IPS DF 6.9 (cell line): Measurements from ENCODE around the gene SLC34A1.

Experiments
- DNase-seq: peaks from one replicate; pipeline ENCODE4 v3.0.0-alpha.2; 2013; ENCODE audit warnings: low read depth, low spot score
- H3K27ac ChIP-seq: one replicate; pipeline ENCODE4 v1.5.1; 2013; ENCODE audit warnings: low read length, control low read depth
- H3K27me3 ChIP-seq: 2 replicates; pipeline ENCODE4 v1.6.1; 2013; ENCODE audit warnings: mild to moderate bottlenecking, low read length; ENCODE audit not compliant: control insufficient read depth, insufficient read depth
- H3K36me3 ChIP-seq: 2 replicates; pipeline ENCODE4 v1.6.1; 2013; ENCODE audit warnings: low read length; ENCODE audit not compliant: control insufficient read depth, insufficient read depth
- H3K4me1 ChIP-seq: 2 replicates; pipeline ENCODE4 v1.6.1; 2013; ENCODE audit warnings: low read length; ENCODE audit not compliant: control insufficient read depth, insufficient read depth
- H3K4me3 ChIP-seq: 2 replicates; pipeline ENCODE4 v1.5.1; 2013; ENCODE audit warnings: mild to moderate bottlenecking, low read length
- H3K9me3 ChIP-seq: 2 replicates; pipeline ENCODE4 v1.6.1; 2013; ENCODE audit warnings: low read length, inconsistent platforms; ENCODE audit not compliant: control insufficient read depth, insufficient read depth
- WGBS: extraction: QIAGEN DNeasy Blood & Tissue Kit; methylation state at CpG from one replicate; pipeline ENCODE4 v1.1.7; 2013; ENCODE audit warnings: mixed read lengths, missing lambda C conversion rate; ENCODE audit not compliant: insufficient read length, insufficient coverage; 5-methylcytosine and 5-hydroxymethylcytosine counted together

Gene SLC34A1

DNA sequence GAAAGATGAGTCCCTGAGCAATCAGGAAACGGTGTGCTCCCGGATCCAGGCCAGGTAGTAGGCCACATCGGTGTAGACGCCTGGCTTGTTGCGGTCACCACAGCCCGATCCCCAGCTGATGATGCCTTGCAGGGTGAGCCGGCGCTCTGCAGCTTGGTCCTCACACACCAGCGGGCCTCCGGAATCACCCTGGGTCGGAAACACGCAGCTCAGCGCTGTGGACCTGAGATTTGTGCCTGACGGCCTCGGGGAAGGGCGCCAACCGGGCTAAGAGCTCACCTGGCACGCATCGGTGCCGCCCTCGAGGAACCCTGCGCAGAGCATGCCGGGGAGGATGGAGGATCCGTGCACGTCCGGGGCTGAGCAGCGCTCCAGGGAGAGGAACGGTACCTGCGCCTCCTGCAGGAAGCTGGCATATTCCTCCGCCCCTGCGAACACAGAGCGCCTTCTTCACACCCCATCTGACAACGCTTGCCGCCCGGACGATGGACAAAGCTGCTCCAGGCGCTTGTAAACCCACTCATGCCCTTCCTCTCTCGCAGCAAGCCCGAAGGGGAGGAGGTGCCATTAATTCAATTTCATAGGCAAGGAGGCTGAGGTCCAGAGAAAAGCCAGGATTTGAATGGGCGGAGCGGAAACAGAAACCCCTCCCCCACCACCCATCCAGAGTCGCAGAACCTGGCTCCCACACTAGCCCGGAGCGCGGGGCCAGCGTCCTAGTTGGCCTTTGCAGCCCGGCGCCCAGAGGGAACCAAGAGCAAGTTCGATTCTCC lies 18.2 kb downstream of the SLC34A1 start:
- H3K27me3 ChIP-seq: peaks cover 18% of the 10 kb centered on the region; the same call in 1 of the 2 replicates
- H3K36me3 ChIP-seq: no peaks in the 10 kb centered on the region
- DNase-seq: peak; percentile 77
- peak overlapping the region; percentile 25; the same call in 1 of the 2 replicates for H3K4me3 ChIP-seq
- no CpG with 5 or more reads among the region's 49 CpGs for WGBS
- peaks cover 4% of the 10 kb centered on the region for H3K4me1 ChIP-seq
- no peak overlapping the region for H3K27ac ChIP-seq
- H3K9me3 ChIP-seq: no peaks in the 10 kb centered on the region

DNA sequence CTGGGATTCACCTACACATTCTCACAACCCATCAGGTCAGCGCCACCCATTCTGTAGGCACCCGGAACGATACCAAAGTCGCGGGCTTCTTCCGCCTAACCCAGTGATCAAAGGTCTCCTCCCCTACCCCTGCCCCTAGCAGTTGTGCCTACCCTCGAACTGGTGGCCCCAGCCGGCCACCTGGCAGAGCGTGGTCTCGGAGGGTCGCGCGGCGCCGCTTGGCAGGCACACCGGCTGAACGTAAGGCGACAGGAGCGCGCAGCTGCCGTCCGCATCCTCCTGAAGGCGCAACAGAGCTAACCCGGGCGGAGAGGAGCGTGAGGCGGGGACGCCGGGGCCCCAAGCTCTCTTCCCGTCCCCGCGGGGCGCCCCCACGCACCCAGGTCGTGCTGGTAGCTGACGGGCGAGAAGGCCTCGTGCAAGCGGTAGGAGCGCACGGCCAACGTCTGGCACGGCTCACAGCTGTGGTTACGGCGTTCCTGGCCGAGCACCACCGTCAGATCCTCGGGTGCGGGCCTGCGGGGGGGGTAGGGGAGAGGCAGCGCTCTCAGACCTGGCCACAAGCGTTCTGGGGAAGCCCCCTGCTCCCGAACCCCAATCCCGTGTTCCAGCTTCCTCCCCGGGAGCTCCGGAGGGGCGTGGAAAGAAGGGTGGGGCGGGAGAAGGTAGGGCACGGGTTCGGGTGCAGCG lies 19.0 kb downstream of the SLC34A1 start:
- WGBS: no CpG with 5 or more reads among the region's 61 CpGs
- Histone ChIP-seq H3K27ac (no peak overlapping the region), H3K36me3 (no peaks in the 10 kb centered on the region), H3K4me1 (peaks cover 4% of the 10 kb centered on the region), H3K27me3 (peaks cover 18% of the 10 kb centered on the region; the same call in 1 of the 2 replicates), H3K4me3 (peak overlapping the region; percentile 25; the same call in 1 of the 2 replicates), H3K9me3 (no peaks in the 10 kb centered on the region)
- no peak for DNase-seq

DNA sequence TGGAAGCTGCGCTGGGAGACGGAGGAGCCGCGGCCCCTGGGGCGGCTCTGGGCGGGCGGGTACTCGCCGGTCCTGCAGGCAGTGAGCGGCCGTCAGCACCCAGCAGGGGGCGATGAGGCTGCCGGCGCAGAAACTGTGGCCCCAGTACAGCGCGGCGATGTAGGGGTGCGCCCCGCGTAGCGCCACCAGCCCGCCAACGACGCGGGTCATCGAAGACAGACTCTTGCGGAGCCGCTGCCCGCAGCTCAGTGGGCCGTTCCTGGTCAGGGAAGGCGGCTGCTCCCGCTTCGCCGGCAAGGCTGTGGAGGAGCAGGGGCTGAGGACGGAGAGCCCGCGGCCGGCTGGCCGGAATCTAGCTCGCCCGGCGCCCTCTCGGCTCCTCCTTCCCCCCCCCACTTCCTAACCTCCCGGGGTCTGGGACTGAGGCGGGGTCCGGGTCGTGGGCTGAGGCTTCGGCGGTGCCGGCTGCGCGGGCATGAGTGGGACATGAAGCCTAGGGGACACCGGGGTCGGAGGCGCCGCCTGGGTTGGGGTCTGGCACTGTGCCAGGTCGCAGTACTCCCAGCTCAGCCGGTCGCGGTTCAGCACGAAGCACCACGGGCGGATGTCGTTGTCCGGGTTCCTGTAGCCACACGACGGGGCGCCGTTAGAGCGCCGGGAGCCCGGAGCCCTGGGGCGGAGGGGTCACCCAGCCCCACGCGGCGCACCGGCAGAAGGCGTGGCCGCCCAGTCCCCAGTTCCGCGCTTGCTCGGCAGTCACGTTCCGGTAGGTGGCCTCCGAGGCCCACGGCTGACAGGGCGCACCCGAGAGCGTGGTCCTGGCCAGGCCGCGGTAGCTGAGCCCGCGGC lies 19.8 kb downstream of the SLC34A1 start:
- Histone ChIP-seq H3K4me1 (peaks cover 4% of the 10 kb centered on the region), H3K4me3 (peak overlapping the region; percentile 25; the same call in 1 of the 2 replicates), H3K9me3 (no peaks in the 10 kb centered on the region), H3K27me3 (peaks cover 20% of the 10 kb centered on the region; the same call in 1 of the 2 replicates), H3K36me3 (no peaks in the 10 kb centered on the region), H3K27ac (no peak overlapping the region)
- no CpG with 5 or more reads among the region's 93 CpGs for WGBS
- DNase-seq: no peak

DNA sequence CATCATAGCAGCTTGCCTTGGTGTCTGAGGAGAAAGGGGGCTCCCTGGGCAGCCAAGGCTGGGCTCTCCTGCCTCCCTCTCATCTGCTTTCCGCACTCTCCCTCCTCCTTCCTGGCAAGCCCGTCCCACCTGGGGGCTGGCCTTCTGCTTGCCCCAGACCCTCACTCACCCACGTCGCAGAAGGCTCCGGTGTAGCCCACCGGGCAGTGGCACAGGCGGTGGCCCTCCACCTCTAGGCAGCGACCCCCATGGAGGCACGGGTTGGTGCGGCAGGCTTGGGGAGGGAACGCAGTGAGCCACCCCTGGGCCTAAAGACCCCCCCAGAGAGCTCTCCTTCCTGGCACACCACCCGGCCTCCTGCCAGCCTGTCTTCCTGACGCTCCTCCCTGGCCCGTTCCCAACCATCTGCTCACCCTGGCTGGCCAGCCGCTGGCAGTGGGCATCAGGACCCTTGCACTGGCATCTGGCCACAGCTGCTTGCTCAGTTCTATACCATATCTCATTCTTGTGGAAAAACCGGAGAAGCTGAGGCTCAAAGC lies 20.5 kb downstream of the SLC34A1 start:
- no CpG with 5 or more reads among the region's 16 CpGs for WGBS
- no peaks in the 10 kb centered on the region for H3K36me3 ChIP-seq
- H3K9me3 ChIP-seq: no peaks in the 10 kb centered on the region
- no peak for DNase-seq
- H3K27me3 ChIP-seq: peaks cover 20% of the 10 kb centered on the region; the same call in 1 of the 2 replicates
- peaks cover 4% of the 10 kb centered on the region for H3K4me1 ChIP-seq
- H3K4me3 ChIP-seq: peak overlapping the region; percentile 25
- H3K27ac ChIP-seq: no peak overlapping the region

DNA sequence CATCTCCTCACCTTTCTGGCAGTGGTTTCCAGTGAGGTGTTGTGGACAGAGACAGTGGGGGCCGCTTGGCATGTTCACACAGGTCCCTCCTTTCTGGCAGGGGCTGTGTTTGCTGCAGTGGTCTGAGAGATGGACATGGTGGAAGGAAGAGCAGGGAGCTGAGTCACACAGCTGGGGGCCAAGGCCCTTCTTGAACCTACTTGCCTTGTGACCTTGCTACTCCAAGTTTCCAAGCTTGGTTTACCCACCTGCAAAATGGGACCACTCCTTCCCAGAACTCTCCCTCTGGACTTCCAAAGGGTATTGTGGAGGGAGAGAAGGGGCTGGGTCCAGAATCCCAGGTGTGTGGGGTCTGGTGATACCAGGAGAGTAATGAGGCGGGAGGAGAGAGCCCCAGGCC lies 21.1 kb downstream of the SLC34A1 start:
- H3K27me3 ChIP-seq: peaks cover 20% of the 10 kb centered on the region; the same call in 1 of the 2 replicates
- H3K9me3 ChIP-seq: no peaks in the 10 kb centered on the region
- no peaks in the 10 kb centered on the region for H3K36me3 ChIP-seq
- peaks cover 4% of the 10 kb centered on the region for H3K4me1 ChIP-seq
- no peak for DNase-seq
- H3K27ac ChIP-seq: no peak overlapping the region
- no peak overlapping the region for H3K4me3 ChIP-seq
- no CpG with 5 or more reads among the region's 2 CpGs for WGBS

DNA sequence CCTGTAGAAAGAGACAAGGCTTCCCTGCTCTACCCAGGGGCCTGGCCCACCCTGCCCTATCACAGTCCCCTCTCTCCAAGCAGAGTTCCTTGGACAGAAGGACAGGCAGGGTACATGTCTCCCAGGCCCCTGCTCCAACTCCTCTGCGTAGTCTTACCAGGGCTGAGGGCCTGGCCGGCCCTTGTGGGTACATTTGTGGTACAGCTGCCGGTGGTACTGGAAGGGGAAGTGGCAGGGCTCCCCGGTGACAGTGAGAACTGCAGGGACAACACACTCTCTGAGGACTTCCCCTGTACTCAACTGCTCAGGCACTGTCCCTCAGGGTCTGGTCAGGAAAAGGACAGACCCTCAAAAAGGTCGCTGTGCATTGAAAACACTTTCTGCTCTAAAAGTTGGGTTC lies 21.6 kb downstream of the SLC34A1 start:
- Histone ChIP-seq H3K4me3 (no peak overlapping the region), H3K4me1 (peaks cover 4% of the 10 kb centered on the region), H3K27me3 (peaks cover 20% of the 10 kb centered on the region; the same call in 1 of the 2 replicates), H3K9me3 (no peaks in the 10 kb centered on the region), H3K27ac (no peak overlapping the region), H3K36me3 (no peaks in the 10 kb centered on the region)
- WGBS: no CpG with 5 or more reads among the region's 5 CpGs
- DNase-seq: no peak

DNA sequence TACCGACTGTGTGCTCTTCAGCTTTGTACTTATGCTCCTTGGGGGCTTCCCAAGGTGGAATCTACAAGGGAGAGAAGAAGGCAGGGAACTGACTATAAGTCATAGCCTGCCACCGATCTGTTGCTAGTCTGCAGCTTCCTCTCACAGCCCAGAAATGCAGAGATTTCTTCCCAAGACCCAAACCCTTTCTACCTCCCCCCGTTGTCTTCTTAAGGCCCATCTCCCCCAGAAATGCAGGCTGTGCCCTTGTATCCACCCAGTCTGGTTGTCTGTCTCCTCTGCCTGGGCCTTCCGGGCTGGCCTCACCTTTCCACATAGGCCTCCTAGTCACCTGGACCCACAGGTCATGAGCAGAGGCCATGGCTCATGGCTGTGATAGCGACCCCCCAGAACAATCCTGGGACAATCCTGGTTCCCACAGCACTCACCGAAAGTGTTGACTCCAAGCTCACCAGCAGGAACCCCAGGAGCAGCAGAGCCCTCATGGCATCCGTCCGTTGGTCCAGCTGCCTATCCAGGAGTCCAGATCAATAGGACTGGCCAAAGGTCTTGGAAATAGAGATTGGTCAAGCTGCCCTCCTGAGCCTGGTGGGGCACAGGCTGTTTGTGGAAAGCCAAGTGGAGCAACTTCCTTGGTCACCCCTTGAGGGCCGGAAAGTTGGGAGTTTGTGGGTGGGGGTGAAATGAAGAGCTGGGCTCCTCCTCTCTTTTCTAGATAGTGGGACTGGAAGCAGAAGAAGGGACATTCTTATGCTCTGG lies 25.0 kb downstream of the SLC34A1 start, which contains the start of gene F12:
Gene F12, minus strand, starts transcription at position 522 of the 759 bp plus-strand sequence. Its CDS starts 37 bp downstream, at position 485.
- peaks cover 15% of the 10 kb centered on the region; the same call in 1 of the 2 replicates for H3K27me3 ChIP-seq
- no peaks in the 10 kb centered on the region for H3K9me3 ChIP-seq
- H3K4me1 ChIP-seq: no peaks in the 10 kb centered on the region; the same call in 1 of the 2 replicates
- no peak within 1 kb of the TSS for H3K27ac ChIP-seq
- no peak within 1 kb of the TSS for H3K4me3 ChIP-seq
- no peaks in the 10 kb centered on the region for H3K36me3 ChIP-seq
- DNase-seq: no peak
- no CpG with 5 or more reads among the region's 9 CpGs for whole genome bisulfite sequencing

DNA sequence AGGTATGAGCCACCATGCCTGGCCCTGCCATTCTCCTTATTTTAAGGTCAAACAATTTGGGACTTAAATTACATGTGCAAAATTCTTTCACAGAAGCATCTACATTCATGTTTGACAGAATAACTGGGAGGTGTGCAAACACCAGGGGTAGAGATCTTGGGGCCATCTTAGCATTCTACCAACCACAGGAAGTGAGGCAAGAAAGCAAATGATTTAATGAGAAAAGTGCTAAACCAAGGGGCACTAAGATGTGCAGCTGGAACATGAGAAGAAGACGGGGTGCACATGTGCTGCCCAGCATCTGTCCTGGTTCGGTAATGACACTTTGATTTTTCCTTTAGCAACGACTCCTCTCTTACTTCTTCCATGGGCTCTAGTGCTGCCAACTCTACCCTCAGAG lies 26.3 kb downstream of the SLC34A1 start:
- Histone ChIP-seq H3K36me3 (no peaks in the 10 kb centered on the region), H3K4me1 (no peaks in the 10 kb centered on the region), H3K27me3 (peaks cover 4% of the 10 kb centered on the region; the same call in 1 of the 2 replicates), H3K4me3 (no peak overlapping the region), H3K9me3 (no peaks in the 10 kb centered on the region), H3K27ac (no peak overlapping the region)
- DNase-seq: no peak
- WGBS: no CpG with 5 or more reads among the region's 3 CpGs

DNA sequence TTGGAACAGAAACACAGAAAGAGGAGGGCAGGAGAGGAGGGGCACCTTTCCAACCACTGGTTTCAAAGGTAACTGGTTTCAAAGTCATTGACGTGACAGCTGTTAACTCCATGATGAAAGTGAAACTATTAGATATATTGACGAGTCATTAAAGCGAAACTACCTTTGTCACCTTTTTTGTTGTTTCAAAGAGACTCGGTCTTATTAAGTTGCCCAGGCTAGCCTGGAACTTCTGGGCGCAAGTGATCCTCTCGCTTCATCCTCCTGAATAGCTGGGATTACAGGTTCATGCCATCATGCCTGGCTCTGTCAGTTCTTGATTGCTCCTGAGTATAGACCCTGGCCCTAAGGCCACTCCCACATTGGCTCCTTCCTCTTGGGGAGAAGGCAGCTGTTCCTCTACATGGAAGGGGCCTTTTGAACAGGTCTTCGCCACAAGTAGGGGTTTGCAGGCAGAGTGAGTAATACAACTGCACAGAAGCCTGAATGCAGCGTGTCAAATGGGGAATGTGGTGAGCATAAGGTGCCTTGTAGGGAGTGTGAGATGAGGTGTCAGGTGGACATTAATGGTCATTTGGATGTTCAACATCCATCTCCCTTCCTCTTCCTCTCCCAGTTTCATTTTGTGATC lies 28.5 kb downstream of the SLC34A1 start:
- no CpG with 5 or more reads among the region's 8 CpGs for WGBS
- DNase-seq: no peak

More for the DNA sequence above, 28.5 kb downstream of the SLC34A1 start:
- Histone ChIP-seq H3K27me3 (peaks cover 2% of the 10 kb centered on the region; the same call in 1 of the 2 replicates), H3K4me1 (no peaks in the 10 kb centered on the region), H3K27ac (no peak overlapping the region), H3K36me3 (no peaks in the 10 kb centered on the region), H3K4me3 (no peak overlapping the region), H3K9me3 (no peaks in the 10 kb centered on the region)
